SK-N-SH (cell line): ENCODE results near the gene GPR137.

Experiments used
- POLR2AphosphoS5 ChIP-seq: IDR thresholded peaks from 2 replicates; pipeline ENCODE4 v1.6.1; 2012; ENCODE audit warnings: low read depth, low read length
- TF ChIP-seq, protein P1 (sequence below): fragments of 200-600 bp; sonication (generic); IDR thresholded peaks from 2 replicates; pipeline ENCODE4 v1.6.1; 2017; ENCODE audit warnings: antibody characterized with exemption, mild to moderate bottlenecking, moderate library complexity

DNA sequence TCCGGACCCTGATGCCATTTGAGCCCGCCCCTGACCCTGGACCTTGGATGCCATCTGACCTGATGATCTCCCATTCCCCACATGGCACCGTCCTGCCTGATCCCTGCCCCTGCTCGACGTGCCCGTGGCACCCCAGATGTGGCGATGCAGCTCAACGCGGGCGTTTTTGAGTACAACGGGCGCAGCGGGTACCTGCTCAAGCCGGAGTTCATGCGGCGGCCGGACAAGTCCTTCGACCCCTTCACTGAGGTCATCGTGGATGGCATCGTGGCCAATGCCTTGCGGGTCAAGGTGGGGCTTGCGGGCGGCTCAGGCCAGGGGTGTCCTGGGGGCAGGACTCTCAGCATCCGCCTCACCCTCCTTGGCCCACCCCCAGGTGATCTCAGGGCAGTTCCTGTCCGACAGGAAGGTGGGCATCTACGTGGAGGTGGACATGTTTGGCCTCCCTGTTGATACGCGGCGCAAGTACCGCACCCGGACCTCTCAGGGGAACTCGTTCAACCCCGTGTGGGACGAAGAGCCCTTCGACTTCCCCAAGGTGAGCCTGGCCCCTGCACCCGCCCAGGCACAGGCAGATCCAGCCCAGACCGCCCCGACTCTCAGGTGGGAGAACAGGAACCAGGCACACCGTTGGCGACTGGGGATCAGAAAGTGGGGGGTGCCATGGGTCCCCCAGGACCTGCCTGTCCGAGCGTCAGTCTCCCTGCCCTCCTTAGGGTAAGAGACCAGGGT lies 23.2 kb upstream of the GPR137 start:
- TF ChIP-seq, protein P1, sequence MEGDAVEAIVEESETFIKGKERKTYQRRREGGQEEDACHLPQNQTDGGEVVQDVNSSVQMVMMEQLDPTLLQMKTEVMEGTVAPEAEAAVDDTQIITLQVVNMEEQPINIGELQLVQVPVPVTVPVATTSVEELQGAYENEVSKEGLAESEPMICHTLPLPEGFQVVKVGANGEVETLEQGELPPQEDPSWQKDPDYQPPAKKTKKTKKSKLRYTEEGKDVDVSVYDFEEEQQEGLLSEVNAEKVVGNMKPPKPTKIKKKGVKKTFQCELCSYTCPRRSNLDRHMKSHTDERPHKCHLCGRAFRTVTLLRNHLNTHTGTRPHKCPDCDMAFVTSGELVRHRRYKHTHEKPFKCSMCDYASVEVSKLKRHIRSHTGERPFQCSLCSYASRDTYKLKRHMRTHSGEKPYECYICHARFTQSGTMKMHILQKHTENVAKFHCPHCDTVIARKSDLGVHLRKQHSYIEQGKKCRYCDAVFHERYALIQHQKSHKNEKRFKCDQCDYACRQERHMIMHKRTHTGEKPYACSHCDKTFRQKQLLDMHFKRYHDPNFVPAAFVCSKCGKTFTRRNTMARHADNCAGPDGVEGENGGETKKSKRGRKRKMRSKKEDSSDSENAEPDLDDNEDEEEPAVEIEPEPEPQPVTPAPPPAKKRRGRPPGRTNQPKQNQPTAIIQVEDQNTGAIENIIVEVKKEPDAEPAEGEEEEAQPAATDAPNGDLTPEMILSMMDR = no peak
- TF ChIP-seq POLR2AphosphoS5 = no peak
